GM18502 (cell line): Measurements from ENCODE around the gene WDR48.
"Not testable (repeated sequence)": the region's sequence is repeated elsewhere in the genome, so short reads cannot be mapped to it uniquely, and the experiment has no call there.

Experiments used
- ATAC-seq: cut with Tn5 transposase; IDR thresholded peaks from one replicate; pipeline ENCODE4 v1.9.1; 2021; ENCODE audit warnings: mild to moderate bottlenecking; ENCODE audit not compliant: unreplicated experiment, poor library complexity

WDR48 gene

GRCh38 chr3:39051649-39052561 lies at the start of gene WDR48, which contains the start of gene SCN11A:
TSS of gene WDR48 (plus strand) at chr3:39052016. CDS start at chr3:39052026, 10 bp downstream.
TSS of gene SCN11A (minus strand) at chr3:39051944. CDS start at chr3:38950362, 101,582 bp downstream.
- ATAC-seq, result peak; percentile 97

- ATAC-seq, result no peak
Observed at GRCh38 chr3:39005295-39005694, 46.5 kb upstream of the WDR48 start.

GRCh38 chr3:39011191-39011736 lies 40.6 kb upstream of the WDR48 start:
- ATAC-seq, result no peak

- ATAC-seq, result no peak
Observed at GRCh38 chr3:39013289-39013688, 38.5 kb upstream of the WDR48 start.

GRCh38 chr3:39013921-39014509 lies 37.8 kb upstream of the WDR48 start:
- no peak for ATAC-seq

GRCh38 chr3:39015418-39015817 lies 36.4 kb upstream of the WDR48 start:
- no peak for ATAC-seq

- no peak for ATAC-seq
Observed at GRCh38 chr3:39019299-39019698, 32.5 kb upstream of the WDR48 start.

GRCh38 chr3:39021029-39021428 lies 30.8 kb upstream of the WDR48 start:
- peak; percentile 85 for ATAC-seq

GRCh38 chr3:39021465-39022285 lies 30.1 kb upstream of the WDR48 start:
- ATAC-seq, result no peak

GRCh38 chr3:39022286-39022630 lies 29.6 kb upstream of the WDR48 start:
- no peak for ATAC-seq

GRCh38 chr3:39024497-39024896 lies 27.3 kb upstream of the WDR48 start:
- ATAC-seq, result no peak

GRCh38 chr3:39025222-39025970 lies 26.4 kb upstream of the WDR48 start:
- ATAC-seq, result no peak

GRCh38 chr3:39028546-39028945 lies 23.3 kb upstream of the WDR48 start:
- no peak for ATAC-seq

GRCh38 chr3:39029556-39029955 lies 22.3 kb upstream of the WDR48 start:
- no peak for ATAC-seq

GRCh38 chr3:39038165-39038564 lies 13.7 kb upstream of the WDR48 start:
- no peak for ATAC-seq

GRCh38 chr3:39050029-39050428 lies 1.8 kb upstream of the WDR48 start:
- no peak for ATAC-seq

- no peak for ATAC-seq
Observed at GRCh38 chr3:39052583-39052982, 767 bp downstream of the WDR48 start.

GRCh38 chr3:39053696-39054095 lies 1.9 kb downstream of the WDR48 start:
- ATAC-seq, result no peak

GRCh38 chr3:39056151-39056550 lies 4.3 kb downstream of the WDR48 start:
- no peak for ATAC-seq

GRCh38 chr3:39061228-39061627 lies 9.4 kb downstream of the WDR48 start:
- ATAC-seq, result not testable (repeated sequence)
